Naive thymus-derived CD4-positive, alpha-beta T cell (primary cell): Measurements from ENCODE around the gene FLT3. TPM values are rescaled to one million over a fixed set of nuclear protein-coding genes. Genes with fewer than 3 reads are reported as not detected.
"Not testable (repeated sequence)": the region's sequence is repeated elsewhere in the genome, so short reads cannot be mapped to it uniquely, and the experiment has no call there.

Source experiments
- ATAC-seq: fragments of 150-1000 bp; cut with Tn5 transposase; 2 replicates; pipeline ENCODE4 v1.10.0; 2021; ENCODE audit warnings: mild to moderate bottlenecking, moderate library complexity
- CTCF ChIA-PET: fragments of 350-600 bp; sonication (Branson Sonifier 250); formaldehyde crosslinking; loops from one replicate; lab custom pipeline; 2021; ENCODE audit warnings: antibody characterized with exemption; lab: Charles Lee
- POLR2A ChIA-PET: fragments of 350-600 bp; sonication (Branson Sonifier 250); formaldehyde crosslinking; loops from one replicate; lab custom pipeline; 2021; ENCODE audit warnings: antibody characterized with exemption, inconsistent platforms; lab: Charles Lee
- DNase-seq, 9 donors: peaks; one replicate each; pipeline versions ENCODE4 v3.0.0 to v3.0.0-alpha.2; 2020 to 2022; ENCODE audit warnings: mixed read lengths in 1 of 9
- H3K27ac ChIP-seq: one replicate; pipeline ENCODE4 v1.7.0; 2013; ENCODE audit warnings: mild to moderate bottlenecking, low read depth, low read length, moderate library complexity
- H3K27me3 ChIP-seq, 2 donors: one replicate each; pipeline ENCODE4 v1.7.0; 2013; ENCODE audit warnings: low read length in 2 of 2, mild to moderate bottlenecking in 2 of 2, moderate library complexity in 2 of 2; ENCODE audit not compliant: control insufficient read depth in 2 of 2, insufficient read depth in 2 of 2
- H3K36me3 ChIP-seq, 3 experiments: 1 replicate in 2 of 3; 2 replicates in 1 of 3; pipeline ENCODE4 v1.7.0; 2013; ENCODE audit warnings: low read length in 3 of 3, mild to moderate bottlenecking in 3 of 3, moderate library complexity in 1 of 3; ENCODE audit not compliant: insufficient read depth in 3 of 3, control insufficient read depth in 2 of 3
- H3K4me1 ChIP-seq, 2 donors: one replicate each; pipeline ENCODE4 v1.7.0; 2013; ENCODE audit warnings: low read length in 2 of 2, mild to moderate bottlenecking in 2 of 2, moderate library complexity in 1 of 2; ENCODE audit not compliant: control insufficient read depth in 2 of 2, insufficient read depth in 2 of 2
- H3K4me3 ChIP-seq: 2 replicates; pipeline ENCODE4 v1.7.0; 2013; ENCODE audit warnings: mild to moderate bottlenecking, low read length
- H3K9me3 ChIP-seq, 3 experiments: 1 replicate in 2 of 3; 2 replicates in 1 of 3; pipeline ENCODE4 v1.7.0; 2013; ENCODE audit warnings: low read length in 3 of 3; ENCODE audit not compliant: control insufficient read depth in 2 of 3
- H3K27ac Mint-ChIP-seq, 9 donors: one replicate each; pipeline ENCODE4 v1.8.0; 2020 to 2022; ENCODE audit warnings: mixed read lengths in 9 of 9, mild to moderate bottlenecking in 8 of 9, moderate library complexity in 5 of 9, inconsistent platforms in 2 of 9
- H3K27me3 Mint-ChIP-seq, 5 donors: one replicate each; pipeline ENCODE4 v1.8.0; 2021 to 2022; ENCODE audit warnings: mixed read lengths in 5 of 5, mild to moderate bottlenecking in 1 of 5
- H3K36me3 Mint-ChIP-seq, 5 donors: one replicate each; pipeline ENCODE4 v1.8.0; 2020 to 2022; ENCODE audit warnings: mixed read lengths in 5 of 5, mild to moderate bottlenecking in 3 of 5, inconsistent platforms in 1 of 5
- H3K4me1 Mint-ChIP-seq, 7 donors: one replicate each; pipeline ENCODE4 v1.8.0; 2020 to 2022; ENCODE audit warnings: mixed read lengths in 7 of 7, mild to moderate bottlenecking in 3 of 7, inconsistent platforms in 1 of 7
- H3K4me3 Mint-ChIP-seq, 10 donors: one replicate each; pipeline ENCODE4 v1.8.0; 2020 to 2022; ENCODE audit warnings: mild to moderate bottlenecking in 10 of 10, mixed read lengths in 10 of 10, moderate library complexity in 6 of 10, inconsistent platforms in 2 of 10
- H3K9me3 Mint-ChIP-seq, 11 donors: one replicate each; pipeline ENCODE4 v1.8.0; 2020 to 2022; ENCODE audit warnings: mixed read lengths in 11 of 11, mild to moderate bottlenecking in 4 of 11, inconsistent platforms in 1 of 11, moderate library complexity in 1 of 11
- intact Hi-C, 2 donors: fragments of 100-400 bp; cut with micrococcal nuclease; formaldehyde crosslinking; loops; one replicate each; pipeline ENCODE4 v1.15.1; 2023
- polyA plus RNA-seq, 2 donors: library from polyadenylated mRNA; unstranded; fragments of 300-500 nt; fragmentation: Illumina TruSeq; gene quantifications; one replicate each; pipeline ENCODE4 v1.2.3, GENCODE V29; 2021
- total RNA-seq, 6 experiments: library from RNA in 5 of 6; stranded (reverse) in 5 of 6; gene quantifications; 1 replicate in 5 of 6; 2 replicates in 1 of 6; pipeline ENCODE4 v1.2.3 and lab custom pipeline; 2021 to 2026

FLT3 gene
- total and polyA plus RNA-seq, 7 experiments from 2014 or later: 0.77 to 3.4 TPM; not detected in 5

- H3K4me3 Mint-ChIP-seq: no peak overlapping the region
- CTCF ChIA-PET: no interaction called here
- H3K9me3 Mint-ChIP-seq: no peaks in the 10 kb centered on the region
- no peak overlapping the region for H3K27ac Mint-ChIP-seq
- no peaks in the 10 kb centered on the region for H3K4me1 ChIP-seq
- POLR2A ChIA-PET: no interaction called here
- no peaks in the 10 kb centered on the region for H3K9me3 ChIP-seq
- DNase-seq: no peak
- peaks cover 0 to 3% (median 0%) of the 10 kb centered on the region in 5 donors for H3K36me3 Mint-ChIP-seq
- no peak overlapping the region for H3K27ac ChIP-seq
- no peaks in the 10 kb centered on the region for H3K27me3 ChIP-seq
- H3K4me1 Mint-ChIP-seq: peaks cover 0 to 4% (median 0%) of the 10 kb centered on the region in 7 donors
- no peak for ATAC-seq
- no peaks in the 10 kb centered on the region for H3K36me3 ChIP-seq
- peaks cover 3 to 20% (median 6%) of the 10 kb centered on the region in 5 donors for H3K27me3 Mint-ChIP-seq
- H3K4me3 ChIP-seq: no peak overlapping the region
- intact Hi-C loops: no loop called here
These were observed 16.4 kb upstream of the FLT3 start for GRCh38 chr13:28116736-28117135.

DNA sequence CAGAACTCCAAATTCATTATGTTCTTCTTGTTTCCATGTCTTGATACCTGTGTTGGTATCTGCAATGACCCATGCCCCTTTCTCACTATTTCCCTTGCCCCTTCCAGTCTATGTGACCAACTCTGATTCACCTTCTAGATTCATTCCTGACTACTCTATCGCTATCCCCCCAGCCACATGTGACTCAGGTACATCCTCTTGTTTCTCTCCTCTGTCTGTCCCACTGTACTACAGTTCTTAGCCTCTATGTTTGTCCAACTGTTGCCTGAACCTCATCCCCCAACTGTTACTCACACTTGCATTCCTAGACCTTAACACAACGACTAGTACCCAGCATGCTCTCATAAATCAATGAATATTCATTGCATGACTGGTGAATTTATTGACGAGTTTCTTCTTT lies 10.0 kb upstream of the FLT3 start:
- no peaks in the 10 kb centered on the region for H3K36me3 ChIP-seq
- H3K9me3 Mint-ChIP-seq: no peaks in the 10 kb centered on the region
- H3K27me3 ChIP-seq: no peaks in the 10 kb centered on the region
- intact Hi-C loops: no loop called here
- ATAC-seq (no peak), DNase-seq (no peak)
- no peak overlapping the region for H3K27ac Mint-ChIP-seq
- no peaks in the 10 kb centered on the region for H3K9me3 ChIP-seq
- peaks cover 0 to 14% (median 0%) of the 10 kb centered on the region in 5 donors for H3K27me3 Mint-ChIP-seq
- H3K4me3 Mint-ChIP-seq: no peak overlapping the region
- ChIA-PET POLR2A (interaction anchor here (0.7 kb wide), 1 partner anchor 46 kb away, joined by 3 read pairs; no protein-coding TSS in a partner anchor), CTCF (no interaction called here)
- H3K4me3 ChIP-seq: no peak overlapping the region
- H3K4me1 Mint-ChIP-seq: no peaks in the 10 kb centered on the region
- no peaks in the 10 kb centered on the region for H3K36me3 Mint-ChIP-seq
- H3K27ac ChIP-seq: no peak overlapping the region
- no peaks in the 10 kb centered on the region for H3K4me1 ChIP-seq

DNA sequence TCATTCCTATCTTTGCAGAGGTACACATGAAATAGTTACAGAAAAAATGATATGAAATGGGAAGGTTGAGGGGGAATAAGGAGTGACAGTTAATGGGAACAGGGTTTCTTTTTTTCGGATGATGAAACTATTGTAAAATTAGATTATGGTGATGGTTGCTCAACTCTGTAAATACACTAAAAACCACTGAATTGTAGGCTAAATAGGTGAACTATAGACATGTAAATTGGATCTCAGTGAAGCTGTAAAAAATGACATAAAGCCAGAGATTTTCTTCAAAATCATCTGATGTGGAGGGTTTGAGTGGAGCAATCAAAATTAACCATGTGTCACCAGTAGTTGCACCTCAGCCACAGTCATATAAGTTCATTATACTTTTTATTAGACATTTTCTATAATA lies 6.6 kb upstream of the FLT3 start:
- no peaks in the 10 kb centered on the region for H3K4me1 Mint-ChIP-seq
- H3K9me3 ChIP-seq: no peaks in the 10 kb centered on the region
- no peak for ATAC-seq
- no peak overlapping the region for H3K4me3 ChIP-seq
- CTCF ChIA-PET: no interaction called here
- POLR2A ChIA-PET: no interaction called here
- H3K4me1 ChIP-seq: no peaks in the 10 kb centered on the region
- H3K27ac ChIP-seq: no peak overlapping the region
- H3K27me3 Mint-ChIP-seq: peaks cover 7 to 36% (median 13%) of the 10 kb centered on the region in 5 donors
- no peak overlapping the region for H3K4me3 Mint-ChIP-seq
- no peaks in the 10 kb centered on the region for H3K36me3 ChIP-seq
- intact Hi-C loops: no loop called here
- no peak overlapping the region for H3K27ac Mint-ChIP-seq
- H3K9me3 Mint-ChIP-seq: no peaks in the 10 kb centered on the region
- no peaks in the 10 kb centered on the region for H3K36me3 Mint-ChIP-seq
- no peaks in the 10 kb centered on the region for H3K27me3 ChIP-seq
- no peak for DNase-seq

DNA sequence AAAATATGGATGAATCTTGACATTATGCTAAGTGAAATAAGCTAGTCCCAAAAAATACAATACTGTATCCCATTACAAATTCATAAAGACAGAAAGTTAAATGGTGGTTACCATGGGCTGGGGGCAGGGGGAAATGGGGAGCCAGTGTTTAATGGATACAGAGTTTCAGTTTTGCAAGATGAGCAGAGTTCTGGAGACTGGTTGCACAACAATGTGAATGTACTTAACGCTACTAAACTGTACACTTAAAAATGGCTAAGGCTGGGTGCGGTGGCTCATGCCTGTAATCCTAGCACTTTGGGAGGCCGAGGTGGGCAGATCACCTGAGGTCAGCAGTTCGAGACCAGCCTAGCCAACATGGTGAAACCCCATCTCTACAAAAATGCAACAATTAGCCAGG lies 1.5 kb upstream of the FLT3 start:
- not testable (repeated sequence) for H3K36me3 Mint-ChIP-seq

DNA sequence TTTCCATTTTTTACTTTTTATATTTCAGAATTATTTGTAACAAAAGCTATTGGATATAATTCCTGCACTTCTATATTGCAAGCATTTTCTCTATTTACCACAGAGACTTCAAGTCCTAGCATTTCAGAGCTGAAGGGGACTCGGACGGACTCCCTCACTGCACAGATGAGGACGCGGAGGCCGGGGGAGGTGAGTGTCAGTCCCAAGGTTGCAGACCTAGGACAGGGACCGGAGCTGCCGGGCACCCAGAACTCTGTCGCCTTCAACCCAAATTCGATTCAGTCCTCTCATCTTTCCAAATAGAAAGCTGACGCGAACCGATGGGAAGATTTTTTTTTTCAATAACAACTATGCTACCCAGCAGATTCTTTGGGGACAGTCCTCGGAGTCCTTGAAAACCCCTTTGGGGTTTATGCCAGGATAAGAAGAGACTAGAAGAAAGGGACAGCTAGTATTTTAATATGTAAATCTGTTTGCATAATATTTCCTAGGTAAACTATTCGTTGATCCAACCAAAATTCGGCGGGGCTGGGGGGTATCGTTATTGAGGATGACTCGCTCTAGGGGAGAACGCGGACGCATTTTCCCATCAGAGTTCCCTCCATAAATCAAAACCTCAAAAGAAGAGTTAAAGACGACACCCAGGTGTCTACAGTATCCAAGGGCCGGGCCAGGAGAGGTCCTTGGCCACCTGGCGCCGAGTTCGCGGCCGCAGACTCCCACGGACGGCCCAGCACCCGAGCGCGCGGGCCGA lies 803 bp downstream of the FLT3 start:
- DNase-seq (no peak), ATAC-seq (no peak)
- Mint-ChIP-seq H3K4me1 (peaks cover 0 to 16% (median 8%) of the 10 kb centered on the region in 7 donors), H3K36me3 (no peaks in the 10 kb centered on the region), H3K27me3 (peaks cover 55 to 74% (median 57%) of the 10 kb centered on the region in 5 donors), H3K9me3 (peaks cover 0 to 4% (median 0%) of the 10 kb centered on the region in 11 donors), H3K27ac (no peak overlapping the region), H3K4me3 (peak overlapping the region; percentile 60 to 88 (median 79))
- no peaks in the 10 kb centered on the region for H3K36me3 ChIP-seq
- peaks cover 7 to 16% of the 10 kb centered on the region in 2 donors for H3K27me3 ChIP-seq
- POLR2A ChIA-PET: interaction anchor here (0.7 kb wide), 1 partner anchor 532 kb away, joined by 3 read pairs; no protein-coding TSS in a partner anchor
- H3K9me3 ChIP-seq: no peaks in the 10 kb centered on the region
- no peak overlapping the region for H3K27ac ChIP-seq
- CTCF ChIA-PET: no interaction called here
- peaks cover 4 to 8% of the 10 kb centered on the region in 2 donors for H3K4me1 ChIP-seq
- intact Hi-C loops: no loop called here
- no peak overlapping the region for H3K4me3 ChIP-seq

More for the DNA sequence above, 1.5 kb upstream of the FLT3 start:
- peak overlapping the region in 1 of 10 donors; percentile 83 for H3K4me3 Mint-ChIP-seq
- H3K4me1 ChIP-seq, DNase-seq, H3K4me3 ChIP-seq, H3K36me3 ChIP-seq, CTCF ChIA-PET, intact Hi-C loops, POLR2A ChIA-PET, H3K9me3 Mint-ChIP-seq, H3K27ac Mint-ChIP-seq, ATAC-seq, H3K27ac ChIP-seq, H3K9me3 ChIP-seq: not testable (repeated sequence)
- H3K4me1 Mint-ChIP-seq: peaks cover 0 to 16% (median 8%) of the 10 kb centered on the region in 7 donors
- H3K27me3 Mint-ChIP-seq: peaks cover 42 to 63% (median 53%) of the 10 kb centered on the region in 5 donors
- peaks cover 5 to 16% of the 10 kb centered on the region in 2 donors for H3K27me3 ChIP-seq

- ChIA-PET CTCF (no interaction called here), POLR2A (no interaction called here)
- intact Hi-C loops: no loop called here
- Histone ChIP-seq H3K4me1 (peaks cover 4 to 8% of the 10 kb centered on the region in 2 donors), H3K4me3 (no peak overlapping the region), H3K27ac (no peak overlapping the region), H3K27me3 (peaks cover 7 to 16% of the 10 kb centered on the region in 2 donors), H3K36me3 (no peaks in the 10 kb centered on the region), H3K9me3 (no peaks in the 10 kb centered on the region)
- Mint-ChIP-seq H3K27ac (no peak overlapping the region), H3K4me3 (no peak overlapping the region), H3K4me1 (peaks cover 0 to 16% (median 10%) of the 10 kb centered on the region in 7 donors), H3K9me3 (peaks cover 0 to 4% (median 0%) of the 10 kb centered on the region in 11 donors), H3K36me3 (peaks cover 0 to 5% (median 0%) of the 10 kb centered on the region in 5 donors), H3K27me3 (peaks cover 59 to 70% (median 62%) of the 10 kb centered on the region in 5 donors)
- ATAC-seq (no peak), DNase-seq (no peak)
These were observed 2.9 kb downstream of the FLT3 start for GRCh38 chr13:28097503-28097902.
